ENCODE results near the gene EFNA2. TPM values are rescaled to one million over a fixed set of nuclear protein-coding genes. Genes with fewer than 3 reads are reported as not detected.

Gene EFNA2
- polyA plus RNA-seq, 1 donor (not counting 4 experiments of a cell fraction or from before 2014, with no cell fraction given) = not detected

DNA sequence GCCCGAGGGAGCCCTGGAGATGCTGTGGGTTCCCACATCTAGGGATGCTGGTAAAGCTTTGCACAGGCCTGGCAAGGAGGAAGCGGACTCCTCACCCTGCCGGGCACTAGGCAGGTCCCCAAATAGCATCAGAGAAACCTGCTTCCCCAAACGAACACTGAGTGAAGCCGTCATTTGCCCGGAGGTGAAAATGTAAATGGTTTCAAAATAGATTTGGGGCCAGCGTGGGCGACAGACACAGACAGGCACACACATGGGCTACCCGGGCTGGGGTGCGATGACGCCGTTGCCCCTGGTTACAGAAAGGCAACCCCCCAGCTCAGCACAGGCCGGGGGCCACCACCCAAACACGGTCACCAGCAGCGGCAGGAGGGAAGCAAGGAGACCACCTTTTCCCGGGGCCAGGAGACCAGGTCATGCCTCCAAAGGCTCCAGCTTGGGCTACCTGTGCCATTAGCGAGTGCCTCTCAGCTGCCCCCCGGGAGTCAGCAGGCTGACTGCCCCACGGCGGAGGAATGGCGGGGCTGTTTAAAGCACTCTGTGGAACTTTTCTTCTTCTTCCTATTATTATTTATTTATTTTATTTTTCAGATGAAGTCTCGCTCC lies 50.5 kb downstream of the EFNA2 start:
- DNase-seq (ENCODE audit: low read depth, low spot score) (no peak), FAIRE-seq (no peak)
- H3K27ac ChIP-seq (ENCODE audit: control insufficient read depth, insufficient read depth, low read length) = no peak overlapping the region

DNA sequence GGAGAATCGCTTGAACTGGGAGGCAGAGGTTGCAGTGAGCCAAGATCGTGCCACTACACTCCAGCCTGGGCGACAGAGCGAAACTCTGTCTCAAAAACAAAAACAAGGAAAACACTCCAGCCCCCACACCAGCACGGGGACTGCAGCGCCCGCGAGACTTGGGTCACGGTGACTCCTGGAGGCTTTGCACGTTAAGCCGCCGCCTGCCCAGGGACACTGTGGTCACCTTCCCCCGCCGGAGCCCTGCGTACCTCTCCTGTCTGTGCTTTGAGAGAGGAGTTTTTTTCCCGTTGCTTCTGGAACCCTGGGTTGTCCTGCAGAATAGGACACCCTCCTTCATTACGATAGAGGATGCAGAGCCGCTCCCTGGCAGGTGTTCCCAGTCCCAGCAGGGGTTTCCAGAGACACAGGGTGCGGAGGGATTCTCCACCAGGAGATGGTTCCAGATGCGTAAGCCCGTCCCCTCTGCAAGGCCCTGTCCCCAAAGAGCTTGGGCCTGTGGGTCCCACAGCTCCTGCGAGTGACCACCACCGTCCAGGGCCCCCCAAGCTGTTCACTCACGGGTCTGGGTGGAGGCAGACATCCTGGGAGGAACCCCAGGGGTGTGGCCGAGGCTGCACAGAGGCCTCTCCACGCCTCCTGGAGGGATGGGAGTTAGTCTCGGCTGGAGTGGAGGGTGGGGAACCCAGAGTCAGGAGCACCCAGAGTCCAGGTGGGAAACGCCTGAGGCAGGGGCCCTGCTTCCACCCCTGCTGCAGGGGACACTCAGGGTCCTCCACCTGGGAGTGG lies 55.2 kb downstream of the EFNA2 start:
- Histone ChIP-seq H3K36me3 (ENCODE audit: control insufficient read depth in 2 of 2, extremely low read depth in 1 of 2, insufficient read depth in 2 of 2, low read length in 2 of 2) (no peaks in the 10 kb centered on the region), H3K4me2 (ENCODE audit: control insufficient read depth, extremely low read depth, insufficient read depth, low read depth, low read length) (no peak overlapping the region), H4K20me1 (ENCODE audit: control insufficient read depth, extremely low read depth, insufficient read depth, low read length) (no peaks in the 10 kb centered on the region), H3K9ac (ENCODE audit: control insufficient read depth, extremely low read depth, insufficient read depth, low read length) (no peak overlapping the region), H3K4me3 (ENCODE audit: control insufficient read depth in 2 of 3, extremely low read depth in 1 of 3, insufficient read depth in 2 of 3, low read depth in 1 of 3, low read length in 3 of 3) (no peak overlapping the region), H3K9me1 (ENCODE audit: control insufficient read depth, extremely low read depth, insufficient read depth, low read length) (no peaks in the 10 kb centered on the region), H3K79me2 (ENCODE audit: control insufficient read depth, insufficient read depth, low read length) (no peaks in the 10 kb centered on the region), H2AFZ (ENCODE audit: control insufficient read depth, low read length) (no peak overlapping the region), H3K4me1 (ENCODE audit: control insufficient read depth, extremely low read depth, insufficient read depth, low read length) (no peaks in the 10 kb centered on the region), H3K27ac (ENCODE audit: control insufficient read depth, insufficient read depth, low read length) (no peak overlapping the region), H3K27me3 (ENCODE audit: control insufficient read depth, extremely low read depth, insufficient read depth, low read length) (peaks cover 6% of the 10 kb centered on the region), H3K9me3 (ENCODE audit: control insufficient read depth, low read depth, low read length) (no peaks in the 10 kb centered on the region)
- dilution Hi-C loops (cut with MboI; ENCODE audit: extremely low pct_ligation_motif_present, low sequenced_read_pairs) = no loop called here
- FAIRE-seq = no peak
- DNase-seq (ENCODE audit: low read depth, low spot score) = no peak
- no peak for TF ChIP-seq EZH2 (IDR thresholded peaks at IDR 0.05; ENCODE audit: low read length)
- TF ChIP-seq, protein P1, sequence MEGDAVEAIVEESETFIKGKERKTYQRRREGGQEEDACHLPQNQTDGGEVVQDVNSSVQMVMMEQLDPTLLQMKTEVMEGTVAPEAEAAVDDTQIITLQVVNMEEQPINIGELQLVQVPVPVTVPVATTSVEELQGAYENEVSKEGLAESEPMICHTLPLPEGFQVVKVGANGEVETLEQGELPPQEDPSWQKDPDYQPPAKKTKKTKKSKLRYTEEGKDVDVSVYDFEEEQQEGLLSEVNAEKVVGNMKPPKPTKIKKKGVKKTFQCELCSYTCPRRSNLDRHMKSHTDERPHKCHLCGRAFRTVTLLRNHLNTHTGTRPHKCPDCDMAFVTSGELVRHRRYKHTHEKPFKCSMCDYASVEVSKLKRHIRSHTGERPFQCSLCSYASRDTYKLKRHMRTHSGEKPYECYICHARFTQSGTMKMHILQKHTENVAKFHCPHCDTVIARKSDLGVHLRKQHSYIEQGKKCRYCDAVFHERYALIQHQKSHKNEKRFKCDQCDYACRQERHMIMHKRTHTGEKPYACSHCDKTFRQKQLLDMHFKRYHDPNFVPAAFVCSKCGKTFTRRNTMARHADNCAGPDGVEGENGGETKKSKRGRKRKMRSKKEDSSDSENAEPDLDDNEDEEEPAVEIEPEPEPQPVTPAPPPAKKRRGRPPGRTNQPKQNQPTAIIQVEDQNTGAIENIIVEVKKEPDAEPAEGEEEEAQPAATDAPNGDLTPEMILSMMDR (optimal IDR thresholded peaks at IDR 0.05 in 1 of 3, IDR thresholded peaks at IDR 0.05 in 1 of 3, conservative IDR thresholded peaks at IDR 0.05 in 1 of 3; ENCODE audit: extremely low read depth in 1 of 3, insufficient read depth in 2 of 3, low read length in 3 of 3) = no peak

More for the DNA sequence above, 50.5 kb downstream of the EFNA2 start:
- TF ChIP-seq EZH2 (IDR thresholded peaks at IDR 0.05; ENCODE audit: low read length) = no peak
- TF ChIP-seq, protein P1 (optimal IDR thresholded peaks at IDR 0.05 in 1 of 3, IDR thresholded peaks at IDR 0.05 in 1 of 3, conservative IDR thresholded peaks at IDR 0.05 in 1 of 3; ENCODE audit: extremely low read depth in 1 of 3, insufficient read depth in 2 of 3, low read length in 3 of 3) = no peak
- no peaks in the 10 kb centered on the region for H3K9me1 ChIP-seq (ENCODE audit: control insufficient read depth, extremely low read depth, insufficient read depth, low read length)
- H3K4me1 ChIP-seq (ENCODE audit: control insufficient read depth, extremely low read depth, insufficient read depth, low read length) = no peaks in the 10 kb centered on the region
- no peak overlapping the region for H3K9ac ChIP-seq (ENCODE audit: control insufficient read depth, extremely low read depth, insufficient read depth, low read length)
- no peak overlapping the region for H2AFZ ChIP-seq (ENCODE audit: control insufficient read depth, low read length)
- no peak overlapping the region for H3K4me2 ChIP-seq (ENCODE audit: control insufficient read depth, extremely low read depth, insufficient read depth, low read depth, low read length)
- H3K79me2 ChIP-seq (ENCODE audit: control insufficient read depth, insufficient read depth, low read length) = no peaks in the 10 kb centered on the region
- H4K20me1 ChIP-seq (ENCODE audit: control insufficient read depth, extremely low read depth, insufficient read depth, low read length) = no peaks in the 10 kb centered on the region
- no peaks in the 10 kb centered on the region for H3K9me3 ChIP-seq (ENCODE audit: control insufficient read depth, low read depth, low read length)
- peaks cover 6% of the 10 kb centered on the region for H3K27me3 ChIP-seq (ENCODE audit: control insufficient read depth, extremely low read depth, insufficient read depth, low read length)
- H3K4me3 ChIP-seq (ENCODE audit: control insufficient read depth in 2 of 3, extremely low read depth in 1 of 3, insufficient read depth in 2 of 3, low read depth in 1 of 3, low read length in 3 of 3) = no peak overlapping the region
- dilution Hi-C loops (cut with MboI; ENCODE audit: extremely low pct_ligation_motif_present, low sequenced_read_pairs) = no loop called here
- no peaks in the 10 kb centered on the region for H3K36me3 ChIP-seq (ENCODE audit: control insufficient read depth in 2 of 2, extremely low read depth in 1 of 2, insufficient read depth in 2 of 2, low read length in 2 of 2)
